Adrenal gland (tissue), 12 donors: Measurements from ENCODE around the gene CRYBG1. TPM values are rescaled to one million over a fixed set of nuclear protein-coding genes. Genes with fewer than 3 reads are reported as not detected.

Source experiments
- DNase-seq, 7 donors: peaks; one replicate each; pipeline ENCODE4 v3.0.0-alpha.2; 2019 to 2020
- H3K27ac ChIP-seq, 5 donors: fragments of 200-600 bp; sonication (generic) in 4 of 5; 1 replicate in 3 of 5; 2 replicates in 2 of 5; pipeline versions ENCODE4 v1.5.1 to v1.8.0; 2016 to 2020; ENCODE audit warnings: mild to moderate bottlenecking in 1 of 5
- H3K27me3 ChIP-seq: fragments of 200-600 bp; 2 replicates; pipeline ENCODE4 v1.8.0; 2021
- H3K36me3 ChIP-seq, 2 donors: fragments of 200-600 bp; replicated peaks in 1 of 2; 1 replicate in 1 of 2; 2 replicates in 1 of 2; pipeline versions ENCODE4 v1.5.1 to v1.8.0; 2018 to 2022
- H3K4me1 ChIP-seq, 2 donors: fragments of 200-600 bp; replicated peaks in 1 of 2; 1 replicate in 1 of 2; 2 replicates in 1 of 2; pipeline versions ENCODE4 v1.5.1 to v1.8.0; 2018 to 2021
- H3K4me3 ChIP-seq, 4 donors: fragments of 200-600 bp; sonication (generic) in 3 of 4; one replicate each; pipeline ENCODE4 v1.5.1; 2016 to 2018
- H3K9me3 ChIP-seq, 3 donors: fragments of 200-600 bp; sonication (generic) in 1 of 3; replicated peaks in 1 of 3; 1 replicate in 2 of 3; 2 replicates in 1 of 3; pipeline versions ENCODE4 v1.5.1 to v1.8.0; 2016 to 2021
- CTCF ChIP-seq, 6 experiments: fragments of 450-650 bp in 4 of 6; fragments of 200-600 bp in 2 of 6; sonication (generic) in 1 of 6; IDR thresholded peaks; 1 replicate in 5 of 6; 2 replicates in 1 of 6; pipeline versions ENCODE4 v1.5.1 to v1.8.0; 2016 to 2021; ENCODE audit warnings: antibody characterized with exemption in 6 of 6, mild to moderate bottlenecking in 2 of 6, moderate library complexity in 1 of 6
- POLR2A ChIP-seq, 2 donors: fragments of 450-650 bp; IDR thresholded peaks; one replicate each; pipeline ENCODE4 v1.6.1; 2017; ENCODE audit warnings: antibody characterized with exemption in 2 of 2, mild to moderate bottlenecking in 2 of 2, moderate library complexity in 1 of 2
- WGBS, 4 donors: extraction: QIAGEN DNeasy Blood & Tissue Kit in 2 of 4; methylation state at CpG; one replicate each; pipeline versions ENCODE4 v1.1.5 to v1.1.7; 2013 to 2017; 5-methylcytosine and 5-hydroxymethylcytosine counted together
- intact Hi-C, 2 donors: fragments of 100-400 bp; cut with DNase I; formaldehyde crosslinking; loops; one replicate each; pipeline versions ENCODE4 v1.14.1 to v1.15.0; 2022 to 2023
- polyA plus RNA-seq, 3 donors: library from polyadenylated mRNA; stranded (reverse); fragments of 200-250 nt in 2 of 3; fragments of 350-450 nt in 1 of 3; fragmentation: Illumina TruSeq in 1 of 3; extraction: RNeasy Lipid Tissue Mini Kit (QIAGEN cat#74804) in 1 of 3; gene quantifications; one replicate each; pipeline ENCODE4 v1.2.3, GENCODE V29; 2013 to 2014
- small RNA-seq, 2 donors: library from RNA; depleted of rRNA; stranded (forward); fragments of <200 nt; gene quantifications; one replicate each; pipeline ENCODE3, GENCODE V24; 2016
- total RNA-seq, 9 donors: library from RNA; depleted of rRNA in 4 of 9; stranded (reverse); fragments of >200 nt in 4 of 9; fragments of 120-200 nt in 1 of 9; fragmentation: NEBNext Ultra II Directional in 1 of 9; extraction: Animal tissue kit (Norgen Biotek cat#: 25700) in 1 of 9; gene quantifications; one replicate each; pipeline versions ENCODE4 v1.1.0 to v1.2.4, GENCODE V29; 2013 to 2023
- donor health status: healthy with polysubstance abuse.
- donor health status: Bipolar disorder and iron deficiency.
- donor health status: DM: yes; HTN: yes; CAD: no.
- donor health status: DM: no; HTN: no; CAD: no.
- donor health status: DM: no; HTN: no; CAD: no.
- donor health status: DM: yes; HTN: yes; CAD: no.

The CRYBG1 gene
- total and polyA plus RNA-seq, 12 donors = 0.83 to 5.1 (median 2.2) TPM

- Histone ChIP-seq H3K4me3 (no peak overlapping the region), H3K4me1 (no peaks in the 10 kb centered on the region), H3K27ac (no peak overlapping the region), H3K27me3 (no peaks in the 10 kb centered on the region), H3K9me3 (no peaks in the 10 kb centered on the region), H3K36me3 (peaks cover 0 to 5% of the 10 kb centered on the region in 2 donors)
- no peak for DNase-seq
- TF ChIP-seq CTCF (IDR thresholded peaks at IDR 0.05) = no peak
- 75 to 88% (median 82%) methylated on average over 1 of the region's 1 CpG for WGBS, 4 donors
- intact Hi-C loops = no loop called here
Measured at GRCh38 chr6:106619223-106619622, 258.7 kb downstream of the CRYBG1 start.

- Histone ChIP-seq H3K27ac (no peak overlapping the region), H3K27me3 (no peaks in the 10 kb centered on the region), H3K4me3 (no peak overlapping the region), H3K4me1 (no peaks in the 10 kb centered on the region), H3K9me3 (no peaks in the 10 kb centered on the region), H3K36me3 (peaks cover 0 to 5% of the 10 kb centered on the region in 2 donors)
- WGBS, 4 donors = 78 to 92% (median 90%) methylated on average over 3 of the region's 3 CpGs
- TF ChIP-seq CTCF (IDR thresholded peaks at IDR 0.05) (no peak), POLR2A (IDR thresholded peaks at IDR 0.05) (no peak)
- intact Hi-C loops = no loop called here
- no peak for DNase-seq
Measured at GRCh38 chr6:106620931-106621672, 260.6 kb downstream of the CRYBG1 start.

Small RNAs within 50 kb of the gene (small RNA-seq; reads per million reads assigned to genes)
- 0 reads per million in 2 donors for gene RF00019
- 0 to 0.08 reads per million in 2 donors for gene RNA5SP211
- gene RNU6-527P = 0 reads per million in 2 donors

Other genes with a start within 250 kb of the CRYBG1 start
- gene ATG5, start 35.0 kb upstream of the CRYBG1 start, total RNA-seq = 10 to 100 TPM; 28.9 to 65.9 (median 48.0) TPM
- 10 to 100 TPM; 20.1 to 47.3 (median 34.5) TPM for gene ATG5, start 35.0 kb upstream of the CRYBG1 start, polyA plus RNA-seq